Endothelial cell (in vitro differentiated cells): ENCODE data around the gene SPRED2. TPM values are rescaled to one million over a fixed set of nuclear protein-coding genes. Genes with fewer than 3 reads are reported as not detected.

Source experiments
- DNase-seq: peaks from one replicate; pipeline ENCODE4 v3.0.0; 2021; ENCODE audit warnings: low spot score
- H3K27ac Mint-ChIP-seq: one replicate; pipeline ENCODE4 v1.8.0; 2021; ENCODE audit warnings: mixed read lengths, inconsistent platforms; ENCODE audit not compliant: unreplicated experiment
- H3K27me3 Mint-ChIP-seq: one replicate; pipeline ENCODE4 v1.8.0; 2021; ENCODE audit warnings: mild to moderate bottlenecking, moderate library complexity, mixed read lengths, inconsistent platforms; ENCODE audit not compliant: unreplicated experiment
- H3K36me3 Mint-ChIP-seq: one replicate; pipeline ENCODE4 v1.8.0; 2021; ENCODE audit warnings: mild to moderate bottlenecking, low read depth, mixed read lengths, inconsistent platforms; ENCODE audit not compliant: unreplicated experiment
- H3K4me1 Mint-ChIP-seq: one replicate; pipeline ENCODE4 v1.8.0; 2021; ENCODE audit warnings: mild to moderate bottlenecking, mixed read lengths, inconsistent platforms; ENCODE audit not compliant: unreplicated experiment
- H3K4me3 Mint-ChIP-seq: one replicate; pipeline ENCODE4 v1.8.0; 2021; ENCODE audit warnings: mild to moderate bottlenecking, mixed read lengths, inconsistent platforms; ENCODE audit not compliant: unreplicated experiment
- H3K9me3 Mint-ChIP-seq: one replicate; pipeline ENCODE4 v1.8.0; 2021; ENCODE audit warnings: mixed read lengths, inconsistent platforms; ENCODE audit not compliant: unreplicated experiment
- total RNA-seq: library from RNA; stranded (reverse); fragmentation: NEBNext Ultra II Directional; extraction: Animal tissue kit (Norgen Biotek cat#: 25700); gene quantifications from one replicate; pipeline ENCODE4 v1.2.1, GENCODE V29; 2021; ENCODE audit not compliant: unreplicated experiment
- TF ChIP-seq, protein P1 (sequence below): fragments of 200-600 bp; sonication (generic); IDR thresholded peaks from one replicate; pipeline ENCODE4 v1.5.0; 2021; ENCODE audit warnings: antibody characterized with exemption; ENCODE audit not compliant: unreplicated experiment

Gene SPRED2
- total RNA-seq, 1 donor from 2014 or later: 17.6 TPM

- no peak for DNase-seq
- no peak overlapping the region for H3K4me3 Mint-ChIP-seq
- H3K9me3 Mint-ChIP-seq: no peaks in the 10 kb centered on the region
- no peaks in the 10 kb centered on the region for H3K36me3 Mint-ChIP-seq
- peaks cover 4% of the 10 kb centered on the region for H3K27me3 Mint-ChIP-seq
- TF ChIP-seq, protein P1, sequence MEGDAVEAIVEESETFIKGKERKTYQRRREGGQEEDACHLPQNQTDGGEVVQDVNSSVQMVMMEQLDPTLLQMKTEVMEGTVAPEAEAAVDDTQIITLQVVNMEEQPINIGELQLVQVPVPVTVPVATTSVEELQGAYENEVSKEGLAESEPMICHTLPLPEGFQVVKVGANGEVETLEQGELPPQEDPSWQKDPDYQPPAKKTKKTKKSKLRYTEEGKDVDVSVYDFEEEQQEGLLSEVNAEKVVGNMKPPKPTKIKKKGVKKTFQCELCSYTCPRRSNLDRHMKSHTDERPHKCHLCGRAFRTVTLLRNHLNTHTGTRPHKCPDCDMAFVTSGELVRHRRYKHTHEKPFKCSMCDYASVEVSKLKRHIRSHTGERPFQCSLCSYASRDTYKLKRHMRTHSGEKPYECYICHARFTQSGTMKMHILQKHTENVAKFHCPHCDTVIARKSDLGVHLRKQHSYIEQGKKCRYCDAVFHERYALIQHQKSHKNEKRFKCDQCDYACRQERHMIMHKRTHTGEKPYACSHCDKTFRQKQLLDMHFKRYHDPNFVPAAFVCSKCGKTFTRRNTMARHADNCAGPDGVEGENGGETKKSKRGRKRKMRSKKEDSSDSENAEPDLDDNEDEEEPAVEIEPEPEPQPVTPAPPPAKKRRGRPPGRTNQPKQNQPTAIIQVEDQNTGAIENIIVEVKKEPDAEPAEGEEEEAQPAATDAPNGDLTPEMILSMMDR: no peak
- H3K4me1 Mint-ChIP-seq: peaks cover 12% of the 10 kb centered on the region
- no peak overlapping the region for H3K27ac Mint-ChIP-seq
Observed at GRCh38 chr2:65456886-65457285, 24.5 kb upstream of the SPRED2 start.

GRCh38 chr2:65456064-65456463 lies 23.7 kb upstream of the SPRED2 start:
- Mint-ChIP-seq H3K9me3 (no peaks in the 10 kb centered on the region), H3K4me1 (peaks cover 12% of the 10 kb centered on the region), H3K4me3 (no peak overlapping the region), H3K27me3 (peaks cover 5% of the 10 kb centered on the region), H3K36me3 (no peaks in the 10 kb centered on the region), H3K27ac (no peak overlapping the region)
- TF ChIP-seq, protein P1: no peak
- DNase-seq: no peak

DNA sequence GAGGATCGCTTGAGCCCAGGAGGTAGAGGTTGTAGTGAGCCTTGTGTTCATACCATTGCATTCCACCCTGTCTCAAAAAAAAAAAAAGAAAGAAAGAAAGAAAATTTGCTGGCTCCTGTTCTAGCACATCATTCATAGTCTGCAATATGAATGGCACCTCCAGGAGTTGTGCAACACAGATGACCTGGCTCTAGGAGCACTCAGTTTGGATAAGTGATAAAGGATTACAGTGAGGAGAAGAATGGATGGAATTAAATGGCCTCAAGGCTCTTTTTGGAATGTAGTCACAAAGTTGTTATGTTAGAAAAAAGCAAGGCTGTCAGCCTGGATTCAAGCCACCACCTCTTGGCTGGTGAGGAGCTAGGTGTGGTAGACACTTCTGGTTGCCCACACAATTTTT lies 21.5 kb upstream of the SPRED2 start:
- Mint-ChIP-seq H3K27me3 (peaks cover 2% of the 10 kb centered on the region), H3K36me3 (no peaks in the 10 kb centered on the region), H3K9me3 (no peaks in the 10 kb centered on the region), H3K27ac (no peak overlapping the region), H3K4me3 (no peak overlapping the region), H3K4me1 (peaks cover 9% of the 10 kb centered on the region)
- no peak for DNase-seq
- TF ChIP-seq, protein P1: no peak

DNA sequence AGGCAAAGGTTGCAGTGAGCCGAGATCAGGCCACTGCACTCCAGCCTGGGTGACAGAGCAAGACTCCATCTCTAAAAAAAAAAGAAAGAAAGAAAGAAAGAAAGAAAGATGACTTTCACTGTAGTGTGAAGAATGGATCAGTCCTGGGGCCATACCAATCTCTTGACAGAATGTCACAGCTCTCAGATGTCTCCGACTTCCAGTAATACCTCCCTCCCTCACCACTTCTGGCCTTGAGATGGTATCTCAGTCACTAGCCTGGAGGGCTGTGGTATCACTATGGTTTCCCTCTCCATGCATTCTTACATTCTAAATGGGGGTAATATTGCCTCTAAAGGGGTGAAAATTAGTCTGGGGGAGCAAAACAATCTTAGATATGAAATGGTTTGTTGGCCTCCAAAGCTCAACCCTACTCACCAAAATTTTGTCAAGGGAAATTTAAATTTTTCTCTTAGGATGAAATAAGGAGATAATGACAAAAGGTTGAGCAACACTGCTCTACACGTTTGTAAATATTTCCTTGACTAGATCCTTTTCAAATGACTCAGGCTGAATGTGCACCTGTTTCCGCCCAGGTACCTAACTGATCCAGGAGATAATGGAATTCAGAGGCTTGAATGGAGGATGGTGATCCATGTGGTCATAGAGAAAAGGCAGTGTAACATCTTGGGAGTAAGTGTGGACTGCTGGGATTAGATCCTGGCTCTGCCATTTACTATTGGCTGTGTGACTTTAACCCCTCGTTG lies 19.9 kb upstream of the SPRED2 start:
- H3K27me3 Mint-ChIP-seq: peaks cover 2% of the 10 kb centered on the region
- peaks cover 3% of the 10 kb centered on the region for H3K4me1 Mint-ChIP-seq
- H3K9me3 Mint-ChIP-seq: no peaks in the 10 kb centered on the region
- H3K27ac Mint-ChIP-seq: no peak overlapping the region
- H3K4me3 Mint-ChIP-seq: no peak overlapping the region
- TF ChIP-seq, protein P1: no peak
- no peak for DNase-seq
- no peaks in the 10 kb centered on the region for H3K36me3 Mint-ChIP-seq

DNA sequence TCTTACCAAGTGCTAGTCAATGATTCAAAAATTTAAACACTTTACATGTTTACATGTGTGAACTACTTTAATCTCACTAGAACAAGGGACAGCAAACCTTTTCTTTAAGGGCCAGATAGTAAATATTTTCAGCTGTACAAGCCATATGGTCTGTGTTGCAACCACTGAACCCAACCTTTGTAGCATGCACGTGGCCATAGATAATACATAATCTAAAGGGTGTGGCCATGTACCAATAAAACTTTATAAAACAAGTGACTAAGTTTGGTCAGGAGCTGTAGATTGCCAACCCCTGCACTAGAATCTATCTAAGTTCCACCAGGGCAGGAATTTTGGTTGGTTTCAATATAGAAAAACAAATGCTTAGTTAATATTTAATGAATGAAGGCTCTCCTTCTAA lies 18.4 kb upstream of the SPRED2 start:
- Mint-ChIP-seq H3K4me3 (no peak overlapping the region), H3K27ac (no peak overlapping the region), H3K9me3 (no peaks in the 10 kb centered on the region), H3K36me3 (no peaks in the 10 kb centered on the region), H3K4me1 (no peaks in the 10 kb centered on the region), H3K27me3 (peaks cover 2% of the 10 kb centered on the region)
- TF ChIP-seq, protein P1: no peak
- no peak for DNase-seq
